ENCODE data around the gene CCDC107.

DNA sequence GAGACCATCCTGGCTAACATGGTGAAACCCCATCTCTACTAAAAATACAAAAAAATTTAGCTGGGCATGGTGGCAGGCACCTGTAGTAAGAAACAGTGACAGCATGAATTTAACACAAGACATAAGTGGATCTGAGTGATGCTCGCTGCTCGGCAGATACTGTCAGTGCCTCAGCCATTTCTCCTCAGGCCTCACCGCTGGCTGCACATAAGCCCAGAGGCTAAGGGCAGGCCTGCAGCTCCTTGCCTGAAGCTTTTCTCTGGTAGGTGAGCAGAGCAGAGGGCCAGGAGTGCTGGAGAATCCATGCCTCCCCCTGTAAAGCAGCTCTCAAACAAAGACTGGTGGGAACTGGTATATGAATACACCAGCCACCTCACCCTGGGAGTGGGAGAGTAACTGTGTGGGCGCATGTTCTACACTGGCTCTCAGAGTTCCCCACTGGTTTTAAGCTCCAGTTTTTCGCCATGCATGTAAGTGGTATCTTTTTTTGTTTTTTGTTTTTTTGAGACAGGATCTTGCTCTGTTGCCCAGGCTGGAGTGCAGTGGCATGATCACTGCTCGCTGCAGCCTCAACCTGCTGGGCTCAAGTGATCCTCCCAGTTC, 29.6 kb upstream of the CCDC107 start:
- TF ChIP-seq, protein P1, sequence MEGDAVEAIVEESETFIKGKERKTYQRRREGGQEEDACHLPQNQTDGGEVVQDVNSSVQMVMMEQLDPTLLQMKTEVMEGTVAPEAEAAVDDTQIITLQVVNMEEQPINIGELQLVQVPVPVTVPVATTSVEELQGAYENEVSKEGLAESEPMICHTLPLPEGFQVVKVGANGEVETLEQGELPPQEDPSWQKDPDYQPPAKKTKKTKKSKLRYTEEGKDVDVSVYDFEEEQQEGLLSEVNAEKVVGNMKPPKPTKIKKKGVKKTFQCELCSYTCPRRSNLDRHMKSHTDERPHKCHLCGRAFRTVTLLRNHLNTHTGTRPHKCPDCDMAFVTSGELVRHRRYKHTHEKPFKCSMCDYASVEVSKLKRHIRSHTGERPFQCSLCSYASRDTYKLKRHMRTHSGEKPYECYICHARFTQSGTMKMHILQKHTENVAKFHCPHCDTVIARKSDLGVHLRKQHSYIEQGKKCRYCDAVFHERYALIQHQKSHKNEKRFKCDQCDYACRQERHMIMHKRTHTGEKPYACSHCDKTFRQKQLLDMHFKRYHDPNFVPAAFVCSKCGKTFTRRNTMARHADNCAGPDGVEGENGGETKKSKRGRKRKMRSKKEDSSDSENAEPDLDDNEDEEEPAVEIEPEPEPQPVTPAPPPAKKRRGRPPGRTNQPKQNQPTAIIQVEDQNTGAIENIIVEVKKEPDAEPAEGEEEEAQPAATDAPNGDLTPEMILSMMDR (IDR thresholded peaks at IDR 0.05), result no peak
- TF ChIP-seq POLR2A (IDR thresholded peaks at IDR 0.05) (no peak), EP300 (IDR thresholded peaks at IDR 0.05) (no peak), POLR2AphosphoS5 (IDR thresholded peaks at IDR 0.05) (no peak)

Measured in suprapubic skin (tissue), 4 donors.